Loucy (cell line): ENCODE measurements around the gene ACP4.

ENCODE experiments used
- CTCF ChIP-seq: fragments of 200-600 bp; sonication (generic); conservative IDR thresholded peaks from 2 replicates; pipeline ENCODE4 v1.5.1; 2014; ENCODE audit warnings: mild to moderate bottlenecking, antibody characterized with exemption, low read length
- EZH2phosphoT487 ChIP-seq: fragments of 200-600 bp; IDR thresholded peaks from 2 replicates; pipeline ENCODE4 v1.6.1; 2018; ENCODE audit warnings: antibody characterized with exemption, mild to moderate bottlenecking, moderate library complexity, borderline replicate concordance

GRCh38 chr19:50792272-50793250 lies 2.3 kb downstream of the ACP4 start:
- TF ChIP-seq CTCF (no peak), EZH2phosphoT487 (no peak)
